ENCODE data around the gene HIPK4.

Gene HIPK4

DNA sequence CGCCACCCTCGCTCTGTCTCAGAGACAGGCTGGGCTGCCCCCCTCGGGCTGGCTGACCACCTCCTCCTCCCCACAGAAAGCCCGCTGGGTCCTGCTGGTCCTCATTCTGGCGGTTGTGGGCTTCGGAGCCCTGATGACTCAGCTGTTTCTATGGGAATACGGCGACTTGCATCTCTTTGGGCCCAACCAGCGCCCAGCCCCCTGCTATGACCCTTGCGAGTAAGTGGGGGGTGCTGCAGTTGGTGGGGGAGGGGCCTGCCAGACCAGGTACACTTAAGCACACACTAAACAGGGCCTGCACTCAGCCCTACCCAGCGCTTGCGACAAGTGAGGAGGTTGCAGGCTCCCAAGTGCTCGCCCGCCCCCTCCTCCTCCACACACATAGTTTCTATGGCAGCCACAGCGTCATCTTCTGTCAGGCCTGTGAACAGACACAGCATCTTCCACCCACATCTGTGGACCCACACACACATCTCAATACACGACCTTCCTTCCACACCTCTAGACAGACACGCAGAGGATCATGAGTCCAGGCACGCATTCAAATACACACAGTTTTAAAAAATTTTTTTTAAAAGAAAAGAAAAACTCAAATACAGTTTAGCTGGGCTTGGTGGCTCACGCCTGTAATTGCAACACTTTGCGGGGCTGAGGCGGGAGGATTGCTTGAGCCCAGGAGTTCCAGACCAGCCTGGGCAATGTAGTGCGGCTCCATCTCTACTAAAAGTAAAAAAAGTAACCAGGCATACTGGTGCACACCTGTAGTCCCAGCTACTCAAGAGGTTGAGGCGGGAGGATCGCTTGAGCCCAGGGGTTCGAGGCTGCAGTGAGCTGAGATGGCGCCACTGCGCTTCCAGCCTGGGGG, 23.1 kb downstream of the HIPK4 start:
- no peak for DNase-seq (ENCODE audit: low spot score)

DNA sequence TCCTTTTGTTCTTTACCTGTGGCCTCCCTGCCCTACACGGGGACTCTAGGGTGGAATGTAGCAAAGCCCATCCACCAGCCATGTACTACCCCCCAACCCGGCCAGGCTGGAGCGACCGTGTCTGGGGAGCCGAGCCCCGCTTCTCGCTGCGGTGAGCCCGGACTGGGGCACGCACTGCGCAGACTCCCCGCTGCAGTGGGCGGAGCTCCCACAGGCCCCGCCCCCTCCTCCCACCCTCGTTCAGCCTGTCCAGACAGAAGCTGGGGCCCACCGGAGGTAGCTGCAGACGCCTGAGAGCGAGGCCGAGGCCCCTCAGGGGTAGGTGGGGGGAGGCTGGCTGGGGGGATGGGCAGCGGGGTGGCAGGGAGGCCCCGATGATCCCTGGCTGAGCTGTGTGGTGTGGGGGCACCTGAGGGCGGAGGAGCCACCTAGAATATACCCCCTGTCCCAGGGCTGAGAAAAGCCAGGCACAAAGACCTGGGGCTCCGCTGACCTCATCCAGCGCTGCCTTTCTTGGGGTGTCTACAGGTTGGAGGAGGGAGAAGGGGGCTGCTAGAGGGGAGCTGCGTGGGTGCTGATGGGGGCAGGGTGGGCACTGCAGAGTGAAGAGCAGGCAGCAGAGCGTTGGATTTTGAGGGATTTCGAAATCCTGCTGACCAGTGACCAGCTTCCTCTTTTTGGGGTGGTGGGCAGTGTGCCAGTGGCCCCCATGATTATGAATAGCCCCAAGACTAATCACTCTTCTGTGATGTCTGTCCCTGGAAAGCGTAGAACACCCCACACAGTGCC, 24.2 kb downstream of the HIPK4 start:
- DNase-seq (ENCODE audit: low spot score), result peak; percentile 66

DNA sequence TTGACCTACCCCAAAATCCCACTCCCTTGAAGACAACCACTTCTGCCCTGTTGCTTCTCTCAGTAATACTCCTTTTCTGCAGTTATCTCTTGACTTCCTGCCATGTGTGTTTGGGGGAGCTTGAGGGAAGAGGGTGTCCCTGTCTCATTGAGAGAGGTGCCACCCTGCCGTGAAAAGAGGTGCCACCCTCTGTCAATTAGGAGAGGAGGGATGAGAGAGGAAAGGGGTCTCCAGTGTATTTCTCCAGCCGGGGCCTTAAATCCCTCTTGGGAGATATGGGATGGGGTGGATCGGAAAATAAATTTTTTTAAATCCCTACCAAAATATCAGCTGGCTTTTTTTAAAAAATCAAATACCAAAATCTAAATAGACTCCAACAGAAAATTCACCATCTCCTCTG, 25.0 kb downstream of the HIPK4 start:
- no peak for DNase-seq (ENCODE audit: low spot score)

DNA sequence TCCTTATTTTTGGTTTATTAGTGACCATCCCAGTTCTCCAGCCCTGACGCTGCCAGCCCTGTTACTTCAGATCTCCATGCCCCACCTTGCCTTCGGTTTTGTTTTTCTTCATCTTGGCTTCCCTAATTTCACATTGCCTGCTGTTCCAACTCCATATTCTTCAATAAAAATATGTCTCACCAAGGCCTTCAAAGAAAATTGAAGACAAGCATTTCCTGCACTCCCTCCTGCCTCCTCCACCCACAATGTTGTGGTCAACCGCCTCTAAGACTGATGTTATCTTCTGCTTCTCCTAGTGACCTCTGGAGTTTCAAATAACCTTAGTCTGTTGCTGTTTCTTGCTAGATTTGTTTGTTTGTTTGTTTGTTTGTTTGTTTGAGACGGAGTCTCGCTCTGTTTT, 26.9 kb downstream of the HIPK4 start:
- no peak for DNase-seq (ENCODE audit: low spot score)

DNA sequence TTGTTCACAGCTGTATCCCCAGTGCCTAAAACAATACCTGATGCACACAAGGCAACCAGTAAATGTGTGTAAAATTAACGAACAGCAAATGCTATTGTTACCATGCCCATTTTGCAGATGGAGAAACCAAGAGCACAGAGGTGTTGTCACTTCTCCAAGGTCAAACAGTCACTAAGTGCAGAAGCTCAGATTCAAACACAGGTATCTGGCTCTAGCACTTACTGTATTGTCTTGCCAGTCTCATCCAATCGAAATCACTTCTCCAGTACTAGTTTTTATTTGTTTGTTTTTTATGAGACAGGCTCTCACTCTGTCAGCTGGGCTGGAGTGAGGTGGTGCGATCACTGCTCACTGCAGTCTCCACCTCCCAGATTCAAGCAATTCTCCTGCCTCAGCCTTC, 27.8 kb downstream of the HIPK4 start:
- DNase-seq (ENCODE audit: low spot score), result no peak

DNA sequence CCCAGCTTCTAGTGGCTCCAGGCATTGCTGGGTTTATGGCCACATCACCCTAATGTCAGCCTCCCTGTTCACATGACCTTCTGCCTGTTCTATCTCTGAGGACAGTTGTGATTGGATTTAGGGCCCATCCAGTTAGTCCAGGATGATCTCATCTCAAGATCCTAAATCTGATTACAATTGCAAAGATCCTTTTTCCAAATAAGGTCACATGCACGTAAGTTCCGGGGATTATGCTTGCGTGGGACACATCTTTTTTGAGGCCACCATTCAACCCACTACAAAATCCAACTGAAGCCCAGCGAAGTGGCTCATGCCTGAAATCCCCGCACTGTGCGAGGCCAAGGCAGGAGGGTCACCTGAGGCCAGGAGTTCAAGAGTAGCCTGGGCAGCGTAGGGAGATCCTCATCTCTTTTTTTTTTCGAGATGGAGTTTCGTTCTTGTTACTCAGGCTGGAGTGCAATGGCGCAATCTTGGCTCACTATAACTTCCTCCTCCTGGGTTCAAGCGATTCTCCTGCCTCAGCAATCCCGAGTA, 29.2 kb downstream of the HIPK4 start:
- no peak for DNase-seq (ENCODE audit: low spot score)

DNA sequence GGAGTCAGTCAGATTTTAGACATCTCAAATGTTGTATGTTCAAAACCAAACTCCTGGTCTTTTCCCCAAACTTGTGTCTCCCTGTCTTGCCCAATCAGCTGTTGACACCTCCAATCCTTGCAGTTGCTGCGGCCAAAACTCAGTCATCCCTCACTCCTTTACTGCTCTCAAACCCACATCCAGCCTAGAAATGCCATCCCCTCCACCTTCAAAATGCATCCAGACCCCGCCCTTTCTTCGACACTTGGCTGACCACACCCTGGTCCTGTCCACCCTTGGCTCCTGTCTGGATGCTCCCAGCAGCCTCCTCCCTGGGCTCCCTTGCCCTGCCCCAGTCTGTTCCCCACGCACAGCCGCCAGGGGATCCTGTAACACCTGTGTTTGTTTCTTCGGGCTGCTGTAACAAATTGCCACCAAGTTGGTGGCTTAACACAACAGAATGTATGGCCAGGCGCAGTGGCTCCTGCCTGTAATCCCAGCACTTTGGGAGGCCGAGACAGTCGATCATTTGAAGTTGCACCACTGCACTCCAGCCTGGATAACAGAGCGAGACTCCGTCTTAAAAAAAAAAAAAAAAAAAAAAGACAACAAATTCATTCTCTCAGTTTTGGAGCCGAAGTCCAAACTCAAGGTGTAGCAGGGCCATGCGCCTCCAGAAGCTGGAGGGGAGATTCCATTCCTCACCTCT, 29.8 kb downstream of the HIPK4 start:
- no peak for DNase-seq (ENCODE audit: low spot score)

DNA sequence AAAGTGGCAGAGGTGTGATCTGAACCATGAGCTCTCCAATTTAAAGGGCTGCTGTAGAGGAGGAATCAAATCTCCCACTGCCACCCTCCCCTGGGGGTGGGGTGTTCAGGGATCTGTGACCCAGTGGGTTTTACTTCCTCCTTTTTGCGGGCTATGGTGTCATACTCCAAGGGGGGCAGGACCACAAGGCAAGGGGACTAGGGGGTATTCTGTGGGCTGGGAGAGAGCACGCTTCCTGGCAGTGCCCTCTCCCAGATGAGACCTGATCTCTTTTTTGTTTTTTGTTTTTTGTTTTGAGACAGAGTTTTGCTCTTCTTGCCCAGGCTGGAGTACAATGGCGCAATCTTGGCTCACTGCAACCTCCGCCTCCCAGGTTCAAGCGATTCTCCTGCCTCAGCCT, 31.2 kb downstream of the HIPK4 start:
- no peak for DNase-seq (ENCODE audit: low spot score)

DNA sequence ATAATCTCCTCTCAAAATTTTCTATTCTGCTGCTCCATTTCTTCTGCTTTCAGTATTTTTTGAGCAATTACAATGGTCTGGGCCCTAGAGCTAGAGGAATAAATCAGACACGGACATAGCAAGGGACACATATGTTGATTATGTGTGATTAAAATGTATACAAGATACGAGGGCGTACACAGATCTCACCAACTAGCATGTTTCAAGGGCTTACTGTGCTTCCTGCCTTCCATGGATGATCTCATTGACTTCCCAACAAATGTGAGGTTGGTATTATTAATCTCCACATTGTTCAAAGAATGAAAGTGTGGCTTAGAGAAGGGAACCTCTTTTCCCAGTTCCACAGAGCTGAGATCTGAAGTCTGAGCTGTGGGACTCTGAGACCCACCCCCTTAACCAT, 32.3 kb downstream of the HIPK4 start:
- no peak for DNase-seq (ENCODE audit: low spot score)

DNA sequence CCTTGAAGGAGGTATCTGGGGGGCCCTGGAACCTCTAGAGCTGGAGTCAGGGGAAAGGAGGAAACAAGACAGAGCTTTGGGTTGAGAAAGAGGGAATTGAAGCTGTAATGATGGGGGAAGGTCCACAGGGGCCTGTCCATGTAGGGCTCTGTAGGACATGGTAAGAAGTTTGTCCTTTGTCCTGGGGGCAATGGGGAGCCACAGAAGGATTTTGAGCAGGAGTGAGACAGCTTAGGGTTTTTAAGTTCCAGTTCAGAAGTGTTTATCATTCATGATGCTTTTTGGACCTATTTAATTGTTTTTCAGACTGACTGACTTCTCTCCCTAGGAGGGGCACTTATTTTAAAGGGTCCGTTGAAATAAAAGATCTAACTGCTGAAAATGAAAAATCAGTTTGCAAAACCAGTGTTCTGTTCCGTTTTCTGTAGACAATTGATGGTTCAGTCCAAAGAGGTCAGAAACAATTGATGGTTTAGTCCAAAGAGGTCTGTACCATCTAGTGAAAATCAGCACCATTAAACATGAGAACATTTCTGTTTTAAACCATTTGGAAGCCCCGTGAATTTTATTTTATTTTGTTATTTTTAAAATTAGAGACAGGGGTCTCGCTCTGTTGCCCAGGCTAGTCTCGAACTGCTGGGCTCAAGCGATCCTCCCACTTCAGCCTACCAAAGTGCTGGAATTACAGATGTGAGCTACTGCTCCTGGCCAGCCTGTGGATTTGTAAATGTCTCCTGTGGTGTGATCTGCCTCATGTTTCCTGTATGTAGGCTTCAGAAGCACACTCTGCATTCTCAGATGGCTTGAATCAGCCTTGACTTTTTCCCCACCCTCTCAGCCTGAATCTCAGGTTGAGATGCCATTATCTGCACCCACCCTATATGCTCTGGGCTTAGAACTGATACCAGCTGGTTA, 33.0 kb downstream of the HIPK4 start:
- DNase-seq (ENCODE audit: low spot score), result no peak

DNA sequence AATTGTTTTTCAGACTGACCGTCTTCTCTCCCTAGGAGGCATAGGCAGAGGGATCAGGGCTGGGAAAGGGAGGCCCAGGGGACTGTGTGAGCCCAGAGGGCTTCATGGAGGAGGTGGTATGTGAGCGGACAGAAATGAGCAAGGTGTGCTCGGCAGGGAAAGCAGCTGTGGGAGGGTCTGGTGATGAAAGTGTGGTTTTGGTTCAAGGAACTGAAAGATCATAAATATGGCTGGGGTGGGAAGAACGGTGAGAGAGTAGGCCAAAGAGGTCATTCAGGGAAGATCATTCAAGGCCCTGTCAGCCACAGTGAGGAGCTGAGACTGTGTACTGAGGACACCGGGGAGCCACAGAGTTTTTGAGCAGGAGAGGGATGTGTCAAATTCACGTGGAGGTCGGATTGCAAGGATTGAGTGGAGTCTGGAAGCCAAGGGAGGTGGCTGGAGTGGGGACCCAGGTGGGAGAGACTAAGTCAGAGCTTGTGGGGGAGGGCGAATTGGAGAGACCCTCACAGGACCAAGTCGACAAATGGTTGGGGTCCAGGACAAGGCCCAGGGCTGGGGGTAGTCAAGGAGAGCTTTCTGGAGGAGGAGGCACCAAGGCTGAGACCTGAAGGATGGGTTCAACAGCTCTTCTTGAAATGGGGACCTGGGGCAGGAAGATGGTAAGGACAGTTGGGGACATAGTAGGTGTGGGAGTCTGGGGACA, 33.9 kb downstream of the HIPK4 start:
- DNase-seq (ENCODE audit: low spot score), result no peak

DNA sequence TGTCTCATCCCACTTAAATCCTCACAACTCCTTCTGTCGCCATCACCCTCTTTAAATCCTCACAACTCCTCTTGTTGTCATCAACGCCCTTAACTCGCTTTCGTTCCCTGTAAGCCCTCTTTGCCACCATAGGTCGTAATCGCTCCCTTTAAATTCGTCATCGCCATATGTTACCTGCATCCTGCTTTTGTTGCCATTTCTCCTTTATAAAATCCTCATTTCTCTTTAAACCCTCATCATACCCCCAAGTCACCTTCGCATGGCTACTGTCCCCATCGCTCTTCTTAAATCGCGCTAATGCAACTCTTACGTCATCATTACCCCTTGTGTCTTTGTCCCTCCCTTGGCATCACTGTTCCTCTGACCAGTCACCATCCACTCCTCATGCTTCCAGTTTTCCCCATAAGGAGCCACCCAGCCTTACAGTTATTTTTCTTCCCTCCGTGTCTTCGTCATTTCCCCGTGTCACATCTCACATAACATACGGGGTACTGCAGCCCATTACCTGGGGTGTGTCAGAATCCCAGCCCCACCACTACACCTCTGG, 40.9 kb downstream of the HIPK4 start:
- no peak for DNase-seq (ENCODE audit: low spot score)

DNA sequence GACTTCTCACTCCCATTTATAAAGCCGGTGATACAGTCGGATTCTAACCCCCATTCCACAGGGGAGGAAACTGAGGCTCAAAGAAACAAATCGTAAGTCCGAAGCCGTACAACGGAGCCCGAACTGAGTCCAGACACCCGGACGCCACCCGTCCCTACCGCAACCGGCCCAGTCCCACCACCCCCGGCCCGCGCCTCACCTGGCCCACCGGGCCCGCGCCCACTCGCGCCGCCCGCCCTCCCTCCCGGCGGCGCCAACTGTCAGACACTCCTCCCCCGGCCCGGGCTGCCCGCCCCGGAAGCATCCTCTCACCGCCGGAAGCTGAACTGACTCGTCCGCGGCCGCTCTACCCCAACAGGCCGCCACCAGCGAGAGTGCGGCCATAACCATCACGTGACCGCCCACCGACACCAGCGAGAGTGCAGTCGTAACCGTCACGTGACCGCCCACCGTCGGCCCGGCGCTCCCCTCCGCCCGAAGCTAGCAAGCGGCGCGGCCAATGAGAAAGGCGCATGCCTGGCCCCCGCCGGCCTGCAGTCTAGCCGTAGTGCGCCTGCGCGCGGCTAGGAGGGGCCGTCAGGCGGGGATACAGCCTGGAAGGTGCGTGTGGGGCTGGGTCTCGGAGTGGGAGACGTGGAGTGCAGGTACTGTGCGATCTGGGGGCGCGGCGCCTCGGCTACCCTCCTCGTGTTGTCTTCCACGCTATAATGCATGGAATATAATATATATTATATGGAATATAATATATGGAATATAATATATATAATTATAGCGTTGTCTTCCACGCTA, 41.7 kb downstream of the HIPK4 start, which contains the start of the genes C19orf47 and PLD3:
Gene C19orf47 (minus strand): TSS at position 273 of the 789 bp plus-strand sequence. CDS start 6,540 bp downstream, outside the sequence.
Gene PLD3 (plus strand): TSS at position 571 of the 789 bp plus-strand sequence. CDS start 17,789 bp downstream, outside the sequence.
- peak; percentile 99 for DNase-seq (ENCODE audit: low spot score)

DNA sequence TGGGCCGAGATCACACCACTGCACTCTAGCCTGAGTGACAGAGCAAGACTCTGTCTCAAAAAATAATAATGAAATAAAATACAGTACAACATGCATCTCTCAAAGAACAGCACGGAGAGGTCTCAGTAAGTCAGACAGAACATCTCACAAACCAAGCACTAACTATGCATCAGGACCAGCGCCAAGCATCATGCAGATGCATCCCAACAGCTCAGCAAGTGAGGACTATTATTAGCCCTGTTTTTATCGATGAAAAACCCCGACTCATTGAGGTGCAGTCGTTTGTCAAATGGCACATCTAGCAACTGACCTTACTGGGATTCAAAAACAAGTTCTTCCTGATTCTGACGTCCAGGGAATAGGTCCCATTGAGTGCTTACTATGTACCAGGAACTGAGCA, 45.6 kb downstream of the HIPK4 start:
- no peak for DNase-seq (ENCODE audit: low spot score)

DNA sequence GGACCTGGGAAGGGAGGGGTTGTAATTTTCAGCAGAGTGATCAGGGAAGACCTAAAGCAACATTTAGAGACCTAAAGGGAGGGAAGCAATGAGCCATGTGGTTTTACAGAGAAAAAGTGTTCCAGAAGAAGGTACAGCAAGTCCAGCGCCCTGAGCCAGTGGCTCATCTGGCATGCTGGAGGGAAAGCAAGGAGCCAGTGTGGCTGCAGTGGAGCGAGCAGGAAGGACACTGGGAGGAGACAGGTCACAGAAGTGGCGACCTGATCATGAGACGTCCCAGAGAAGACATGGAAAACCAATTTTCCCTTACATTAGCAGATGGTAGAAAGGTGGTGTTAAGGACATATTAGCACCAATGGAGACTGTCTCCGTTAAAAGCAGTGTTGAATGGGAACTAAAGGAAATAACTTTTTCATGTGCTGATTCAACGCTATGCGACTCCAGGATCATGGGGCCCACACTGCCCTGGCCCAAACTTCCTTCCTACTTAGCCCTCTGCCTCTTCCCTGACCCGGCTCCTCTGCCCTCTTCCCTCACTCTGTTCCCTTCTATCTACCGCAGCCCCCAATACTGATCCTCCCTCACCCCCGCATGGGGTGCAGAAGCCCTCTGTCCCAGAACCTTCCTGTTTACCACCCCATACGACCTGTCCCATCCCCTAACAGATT, 47.2 kb downstream of the HIPK4 start:
- DNase-seq (ENCODE audit: low spot score), result no peak

DNA sequence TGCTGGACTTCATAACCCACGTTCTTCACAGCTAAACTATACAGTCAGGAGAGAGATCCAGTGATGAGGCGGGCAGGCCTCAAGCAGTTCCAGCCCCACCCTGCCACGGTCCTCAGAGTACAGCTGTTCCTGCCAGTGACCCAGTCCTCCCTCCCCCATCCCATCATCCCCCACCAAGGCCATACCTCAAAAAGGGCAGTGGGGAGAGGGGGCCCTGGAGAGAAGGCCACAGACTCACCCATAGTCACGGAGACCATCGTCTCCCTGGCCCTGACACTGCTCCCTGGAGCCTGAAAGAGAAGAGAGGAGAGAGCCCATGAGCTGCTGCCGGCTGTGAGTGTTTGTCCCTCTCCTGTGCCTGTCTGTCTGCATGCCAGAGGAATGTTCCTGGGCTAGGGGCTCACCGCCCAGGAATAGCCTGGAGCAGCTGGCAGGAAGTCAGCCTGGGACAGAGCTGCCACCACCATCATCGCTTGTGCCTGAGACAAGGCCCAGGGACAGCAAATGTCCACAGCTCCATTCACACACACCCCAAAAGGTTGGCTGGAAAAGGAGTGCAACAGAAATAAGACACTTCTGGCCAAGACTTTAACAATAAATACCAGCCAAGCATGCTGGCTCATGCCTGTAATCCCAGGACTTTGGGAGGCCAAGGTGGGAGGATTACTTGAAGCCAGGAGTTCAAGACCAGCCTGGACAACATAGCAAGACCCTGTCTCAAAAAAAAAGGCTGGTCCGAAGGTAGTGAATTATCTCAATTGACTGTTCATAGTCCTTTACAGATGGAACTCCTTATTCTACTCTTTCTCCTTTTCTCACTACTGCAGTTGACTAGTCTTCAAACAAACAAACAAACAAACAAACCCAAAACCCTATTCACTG, 48.1 kb downstream of the HIPK4 start:
- no peak for DNase-seq (ENCODE audit: low spot score)

DNA sequence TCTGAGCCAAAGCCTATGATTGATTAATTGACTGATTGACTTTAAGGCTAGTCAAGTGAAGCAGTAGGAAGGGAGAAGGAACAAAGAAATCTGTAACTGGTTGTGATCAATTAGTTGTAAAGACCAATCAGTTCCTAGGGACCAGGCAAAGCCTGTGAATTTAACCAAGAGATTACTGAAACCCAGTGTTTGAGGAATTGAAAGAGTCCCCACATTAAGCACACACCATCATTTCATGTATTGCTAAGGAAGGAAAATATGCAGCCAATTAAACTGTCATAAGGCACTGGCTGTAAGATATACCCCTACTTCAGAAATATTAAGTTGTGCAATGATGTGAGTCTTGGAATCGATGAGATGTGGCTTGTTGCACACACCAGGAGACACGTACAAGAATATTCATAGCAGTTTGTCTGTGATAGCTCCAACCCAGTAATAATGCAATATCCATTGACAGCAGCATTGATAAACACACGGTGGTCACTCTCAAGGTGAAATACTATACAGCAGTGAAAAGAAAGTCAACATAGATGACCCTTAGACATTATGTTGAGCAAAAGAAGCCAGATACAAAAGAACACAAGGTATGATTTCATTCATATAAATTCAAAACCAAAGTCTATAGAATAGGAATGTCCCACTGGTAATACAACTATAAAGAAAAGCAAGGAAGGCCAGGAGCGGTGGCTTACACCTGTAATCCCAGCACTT, 50.8 kb downstream of the HIPK4 start:
- no peak for DNase-seq (ENCODE audit: low spot score)
